Mucosa of descending colon (tissue), 3 donors: ENCODE results near the gene TNFSF10. TPM values are rescaled to one million over a fixed set of nuclear protein-coding genes. Genes with fewer than 3 reads are reported as not detected.

ENCODE experiments used
- ATAC-seq: fragments of 200-7000 bp; cut with Tn5 transposase; one replicate; pipeline ENCODE4 v1.9.1; 2020; ENCODE audit warnings: mild to moderate bottlenecking, moderate library complexity
- DNase-seq, 3 donors: peaks; one replicate each; pipeline ENCODE4 v3.0.0-alpha.2; 2020
- H3K36me3 ChIP-seq: fragments of 200-600 bp; one replicate; pipeline ENCODE4 v1.8.0; 2021; ENCODE audit warnings: low read depth, mild to moderate bottlenecking
- H3K4me1 ChIP-seq: fragments of 200-600 bp; one replicate; pipeline ENCODE4 v1.8.0; 2021; ENCODE audit warnings: low read depth, mild to moderate bottlenecking
- H3K4me3 ChIP-seq: fragments of 200-600 bp; one replicate; pipeline ENCODE4 v1.8.0; 2021; ENCODE audit warnings: mild to moderate bottlenecking
- H3K9me3 ChIP-seq: fragments of 200-600 bp; one replicate; pipeline ENCODE4 v1.8.0; 2021; ENCODE audit warnings: mild to moderate bottlenecking
- CTCF ChIP-seq: fragments of 200-600 bp; IDR thresholded peaks from one replicate; pipeline ENCODE4 v1.8.0; 2022; ENCODE audit warnings: antibody characterized with exemption, mild to moderate bottlenecking
- intact Hi-C, 2 donors: fragments of 100-400 bp; cut with DNase I in 1 of 2; cut with micrococcal nuclease in 1 of 2; formaldehyde crosslinking; loops; one replicate each; pipeline versions ENCODE4 v1.11.0 to v1.11.1; 2022; cut with DNase I, micrococcal nuclease
- total RNA-seq, 3 donors: library from RNA; stranded (reverse); fragmentation: NEBNext Ultra II Directional in 2 of 3; extraction: Animal tissue kit (Norgen Biotek cat#: 25700) in 2 of 3; gene quantifications; one replicate each; pipeline versions ENCODE4 v1.2.1 to v1.2.4, GENCODE V29; 2021 to 2023
- donor health status: DM: no; HTN: no; CAD: no; lungs with moderate emphysema.
- donor health status: DM: no; HTN: no; CAD: no.
- donor health status: DM: no; HTN: yes; CAD: no.

The TNFSF10 gene
- total RNA-seq, 3 donors from 2014 or later: 70.6 to 220 (median 129) TPM

- Histone ChIP-seq H3K9me3 (no peaks in the 10 kb centered on the region), H3K4me1 (peaks cover 50% of the 10 kb centered on the region), H3K36me3 (no peaks in the 10 kb centered on the region), H3K4me3 (no peak overlapping the region)
- intact Hi-C loops: no loop called here
- TF ChIP-seq CTCF: no peak
- ATAC-seq (no peak), DNase-seq (peak in 1 of 3 donors; percentile 58)
These were observed 3.5 kb downstream of the TNFSF10 start for GRCh38 chr3:172519740-172520139.

- no peaks in the 10 kb centered on the region for H3K36me3 ChIP-seq
- intact Hi-C loops: no loop called here
- peaks cover 53% of the 10 kb centered on the region for H3K4me1 ChIP-seq
- no peak for TF ChIP-seq CTCF
- DNase-seq (no peak), ATAC-seq (no peak)
- H3K4me3 ChIP-seq: no peak overlapping the region
- no peaks in the 10 kb centered on the region for H3K9me3 ChIP-seq
These were observed 4.1 kb downstream of the TNFSF10 start for GRCh38 chr3:172518929-172519640.

GRCh38 chr3:172517859-172518466 is 5.3 kb downstream of the TNFSF10 start:
- Histone ChIP-seq H3K4me3 (no peak overlapping the region), H3K9me3 (no peaks in the 10 kb centered on the region), H3K36me3 (no peaks in the 10 kb centered on the region), H3K4me1 (peaks cover 57% of the 10 kb centered on the region)
- no peak for TF ChIP-seq CTCF
- DNase-seq: no peak
- intact Hi-C loops: no loop called here
- no peak for ATAC-seq

GRCh38 chr3:172516318-172517214 is 6.7 kb downstream of the TNFSF10 start:
- Histone ChIP-seq H3K36me3 (no peaks in the 10 kb centered on the region), H3K9me3 (no peaks in the 10 kb centered on the region), H3K4me1 (peaks cover 57% of the 10 kb centered on the region), H3K4me3 (no peak overlapping the region)
- DNase-seq (peak in 2 of 3 donors; percentile 64 to 86), ATAC-seq (peak; percentile 87)
- intact Hi-C loops: no loop called here
- no peak for TF ChIP-seq CTCF

GRCh38 chr3:172515130-172515918 is 7.9 kb downstream of the TNFSF10 start:
- peaks cover 57% of the 10 kb centered on the region for H3K4me1 ChIP-seq
- ATAC-seq: no peak
- intact Hi-C loops: no loop called here
- no peaks in the 10 kb centered on the region for H3K9me3 ChIP-seq
- H3K4me3 ChIP-seq: no peak overlapping the region
- no peak for DNase-seq
- no peaks in the 10 kb centered on the region for H3K36me3 ChIP-seq
- no peak for TF ChIP-seq CTCF
